GM19372 (cell line): Measurements from ENCODE around the gene USP12.
"Not testable (repeated sequence)": the region's sequence is repeated elsewhere in the genome, so short reads cannot be mapped to it uniquely, and the experiment has no call there.

Experiments used
- ATAC-seq: cut with Tn5 transposase; IDR thresholded peaks from one replicate; pipeline ENCODE4 v1.9.1; 2021; ENCODE audit warnings: mild to moderate bottlenecking, low read depth, moderate library complexity; ENCODE audit not compliant: unreplicated experiment

The USP12 gene

DNA sequence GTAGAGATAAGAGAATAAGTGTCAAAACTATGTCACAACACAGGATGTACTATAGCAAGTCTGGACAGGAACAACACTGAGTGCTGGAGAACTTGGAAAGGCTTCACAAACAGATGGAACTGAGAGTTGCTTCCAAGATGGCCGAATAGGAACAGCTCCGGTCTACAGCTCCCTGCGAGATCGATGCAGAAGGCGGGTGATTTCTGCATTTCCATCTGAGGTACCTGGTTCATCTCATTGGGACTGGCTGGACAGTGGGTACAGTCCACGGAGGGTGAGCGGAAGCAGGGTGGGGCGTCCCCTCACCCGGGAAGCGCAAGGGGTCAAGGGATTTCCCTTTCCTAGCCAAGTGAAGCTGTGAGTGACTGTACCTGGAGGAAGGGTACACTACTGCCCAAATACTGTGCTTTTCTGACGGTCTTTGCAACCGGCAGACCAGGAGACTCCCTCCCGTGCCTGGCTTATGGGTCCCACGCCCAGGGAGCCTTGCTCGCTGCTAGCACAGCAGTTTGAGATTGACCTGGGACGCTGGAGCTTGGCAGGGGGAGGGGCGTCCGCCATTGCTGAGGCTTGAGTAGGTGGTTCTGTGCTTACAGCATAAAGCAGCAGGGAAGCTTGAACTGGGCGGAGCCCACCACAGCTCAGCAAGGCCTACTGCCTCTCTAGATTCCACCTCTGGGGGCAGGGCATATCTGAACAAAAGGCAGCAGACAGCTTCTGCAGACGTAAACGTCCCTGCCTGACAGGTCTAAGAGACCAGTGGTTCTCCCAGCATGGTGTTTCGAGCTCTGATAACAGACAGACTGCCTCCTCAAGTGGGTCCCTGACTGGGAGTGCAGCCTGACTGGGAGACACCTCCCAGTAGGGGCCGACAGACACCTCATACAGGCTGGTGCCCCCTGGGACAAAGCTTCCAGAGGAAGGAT lies 46.0 kb downstream of the USP12 start:
- ATAC-seq: no peak

DNA sequence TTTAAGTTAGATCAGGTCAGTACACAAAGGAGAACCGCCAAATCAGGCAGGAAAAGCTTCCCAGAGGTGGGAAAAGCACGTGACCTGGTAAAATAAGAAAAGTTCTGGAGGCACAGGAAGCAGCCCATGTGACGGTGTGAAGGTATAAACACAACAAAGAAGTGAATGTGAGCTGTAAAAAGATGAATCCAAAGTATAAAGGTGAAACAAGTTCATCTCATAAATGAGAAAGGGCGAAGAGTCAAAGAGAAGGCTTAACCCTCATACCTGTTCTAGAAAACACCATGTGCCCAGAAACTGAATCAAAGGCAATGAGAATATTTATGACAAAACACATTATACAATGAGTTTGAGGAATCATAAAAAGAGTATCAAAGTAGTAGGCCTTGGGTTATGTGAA lies 47.0 kb downstream of the USP12 start:
- no peak for ATAC-seq

DNA sequence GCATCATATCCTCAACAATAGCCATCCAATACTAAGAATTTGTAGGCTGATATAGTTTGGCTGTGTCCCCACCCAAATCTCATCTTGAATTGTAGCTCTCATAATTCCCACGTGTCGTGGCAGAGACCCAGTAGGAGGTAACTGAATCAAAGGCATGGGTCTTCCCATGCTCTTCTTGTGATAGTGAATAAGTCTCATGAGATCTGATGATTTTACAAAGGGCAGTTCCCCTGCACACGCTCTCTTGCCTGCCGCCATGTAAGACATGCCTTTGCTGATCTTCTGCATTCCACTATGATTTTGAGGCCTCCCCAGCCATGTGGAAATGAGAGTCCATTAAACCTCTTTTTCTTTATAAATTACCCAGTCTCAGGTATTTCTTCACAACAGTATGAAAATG lies 48.2 kb downstream of the USP12 start:
- not testable (repeated sequence) for ATAC-seq

DNA sequence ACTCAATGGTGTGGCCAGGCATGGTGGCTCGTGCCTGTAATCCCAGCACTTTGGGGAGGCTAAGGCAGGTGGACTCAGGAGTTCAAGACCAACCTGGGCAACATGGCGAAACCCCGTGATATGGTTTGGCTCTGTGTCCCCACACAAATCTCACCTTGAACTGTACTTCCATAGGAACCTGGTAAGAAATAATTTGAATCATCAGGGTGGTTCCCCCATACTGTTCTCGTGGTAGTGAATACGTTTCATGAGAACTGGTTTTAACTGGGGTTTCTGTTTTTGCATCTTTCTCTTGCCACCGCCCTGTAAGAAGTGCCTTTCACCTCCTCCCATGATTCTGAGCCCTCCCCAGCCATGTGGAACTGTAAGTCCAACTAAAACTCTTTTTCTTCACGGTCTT lies 49.6 kb downstream of the USP12 start:
- no peak for ATAC-seq

DNA sequence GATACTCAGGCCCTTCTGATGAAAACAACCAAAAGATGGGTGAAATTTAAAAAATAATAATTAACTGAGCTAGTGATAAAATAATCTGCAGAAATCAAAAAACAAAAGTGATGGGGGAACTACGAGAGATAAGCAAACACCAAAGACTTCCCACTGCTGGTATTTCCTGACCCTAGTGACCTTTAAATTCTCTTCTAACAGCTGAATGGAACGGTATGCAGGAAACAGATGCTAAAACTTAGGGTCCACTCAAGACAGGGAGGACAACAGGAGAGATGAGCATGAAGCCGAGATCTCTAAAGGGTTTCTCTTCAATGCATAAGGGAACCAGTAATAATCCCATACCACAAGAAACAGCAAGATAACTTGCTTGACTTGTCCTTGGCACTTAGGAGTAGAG lies 50.8 kb downstream of the USP12 start:
- ATAC-seq: no peak

DNA sequence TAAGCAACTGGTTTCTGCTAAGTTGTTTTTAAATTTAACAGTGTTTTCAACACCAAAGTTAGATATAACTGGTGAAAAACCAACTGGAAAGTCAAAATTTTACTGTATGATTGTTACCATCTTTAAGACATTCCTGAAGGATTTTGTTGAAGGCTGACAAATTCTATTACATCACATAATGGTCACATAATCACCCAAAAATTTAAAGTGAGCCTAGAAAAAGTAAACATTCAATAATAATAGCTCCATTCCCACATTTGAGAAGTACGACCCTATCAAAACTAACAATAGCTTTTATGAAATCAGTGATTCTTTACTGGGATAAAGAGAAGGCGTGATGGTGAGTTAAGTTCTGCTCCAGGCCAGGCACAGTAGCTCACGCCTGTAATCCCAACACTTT lies 51.6 kb downstream of the USP12 start:
- no peak for ATAC-seq

DNA sequence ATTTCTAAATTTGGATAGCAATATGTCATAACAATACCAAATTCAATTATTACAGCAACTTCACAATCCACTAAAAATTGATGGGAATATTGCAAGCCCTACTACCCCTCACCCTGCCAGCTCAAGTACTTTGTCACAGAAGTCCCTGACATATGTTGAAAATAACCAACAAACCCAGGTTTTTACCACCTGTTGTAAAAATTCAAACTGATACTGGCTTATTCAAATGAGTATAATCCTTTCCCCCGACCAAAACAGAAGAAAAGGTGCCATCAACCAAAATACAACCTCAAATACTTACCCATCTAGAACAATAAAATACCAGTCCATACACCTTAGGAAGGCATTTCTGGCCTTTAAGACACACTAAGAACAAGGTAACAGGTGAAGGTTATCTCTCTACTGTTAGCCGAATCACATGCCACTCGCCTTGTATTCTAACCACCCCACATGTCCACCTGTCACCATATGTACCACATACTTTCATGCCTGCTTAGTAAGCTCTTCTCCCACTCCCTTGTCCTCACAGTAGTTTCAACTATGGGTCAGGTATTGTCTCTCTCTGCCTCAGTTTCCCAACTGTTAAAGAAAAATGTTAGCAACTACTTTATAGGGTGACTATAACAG lies 53.1 kb downstream of the USP12 start:
- ATAC-seq: no peak

DNA sequence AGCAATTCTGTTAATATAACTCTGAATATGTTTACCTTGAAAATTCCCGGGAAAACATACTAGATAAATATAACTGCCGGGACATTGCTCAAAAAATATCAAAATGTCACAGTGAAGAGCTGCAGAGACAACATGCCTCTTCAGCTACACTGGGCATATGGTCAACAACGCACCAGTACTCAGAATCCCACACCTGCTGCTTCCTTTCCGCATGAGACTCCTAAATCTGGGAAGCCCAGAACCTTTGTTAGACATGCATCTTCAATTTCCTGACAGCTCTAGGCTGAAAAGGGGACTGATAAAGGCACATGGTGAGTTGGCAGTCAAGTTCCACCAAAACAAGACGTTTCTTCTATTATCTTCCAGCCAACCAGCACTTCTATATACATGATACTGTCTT lies 53.7 kb downstream of the USP12 start:
- ATAC-seq: no peak

DNA sequence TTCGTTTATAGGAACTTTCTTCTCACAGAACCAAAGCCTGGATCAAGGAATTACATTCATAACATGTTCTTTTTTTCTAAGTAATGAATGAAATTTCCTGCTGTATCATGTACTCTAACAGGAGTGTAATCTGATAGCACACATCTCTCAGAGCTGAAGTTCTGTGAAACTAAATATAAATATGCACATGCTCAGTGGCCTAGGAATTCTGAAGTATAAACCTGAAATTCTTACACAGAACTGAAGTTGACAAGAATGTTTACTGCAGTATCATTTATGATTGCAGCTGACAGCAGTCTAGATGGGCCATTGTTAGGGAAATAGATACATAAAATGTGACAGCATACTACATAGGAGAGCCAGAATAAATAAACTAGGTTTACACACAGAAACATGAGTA lies 54.5 kb downstream of the USP12 start:
- no peak for ATAC-seq

DNA sequence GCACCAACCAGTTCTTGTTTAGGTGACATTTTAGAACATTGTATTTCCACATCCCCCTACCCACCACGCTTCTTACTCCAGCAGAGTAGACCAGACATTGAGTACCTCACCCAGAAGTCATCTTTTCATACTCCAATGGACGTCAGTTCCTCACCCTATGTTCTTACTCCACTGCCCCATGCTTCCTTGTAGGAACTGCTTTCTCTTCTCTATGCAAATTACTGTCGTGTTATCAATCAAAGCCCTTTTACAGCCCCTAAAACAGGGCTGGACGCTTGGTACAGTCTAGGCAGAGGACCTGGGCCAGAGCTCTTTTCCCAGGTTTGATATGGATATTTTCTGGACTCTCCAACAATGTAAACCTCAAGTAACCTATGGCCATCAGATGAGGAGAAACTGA lies 58.2 kb downstream of the USP12 start:
- ATAC-seq: no peak

DNA sequence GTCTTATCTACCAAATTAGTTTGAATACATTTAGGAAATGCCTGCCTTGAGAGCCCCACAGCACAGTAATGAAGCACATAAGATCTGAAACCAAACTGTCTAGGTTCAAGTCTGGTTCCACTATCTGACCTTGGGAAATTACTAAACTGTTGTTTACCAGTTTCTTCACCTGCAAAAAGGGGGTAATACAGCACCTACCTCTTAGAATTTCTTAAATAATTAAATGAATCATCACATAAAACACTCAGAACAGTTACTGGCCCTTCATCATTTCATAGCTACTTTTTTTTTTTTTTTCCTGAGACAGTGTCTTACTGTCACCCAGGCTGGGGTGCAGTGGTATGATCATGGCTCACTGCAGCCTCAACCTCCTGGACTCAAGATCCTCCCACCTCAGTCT lies 59.6 kb downstream of the USP12 start:
- ATAC-seq: no peak

DNA sequence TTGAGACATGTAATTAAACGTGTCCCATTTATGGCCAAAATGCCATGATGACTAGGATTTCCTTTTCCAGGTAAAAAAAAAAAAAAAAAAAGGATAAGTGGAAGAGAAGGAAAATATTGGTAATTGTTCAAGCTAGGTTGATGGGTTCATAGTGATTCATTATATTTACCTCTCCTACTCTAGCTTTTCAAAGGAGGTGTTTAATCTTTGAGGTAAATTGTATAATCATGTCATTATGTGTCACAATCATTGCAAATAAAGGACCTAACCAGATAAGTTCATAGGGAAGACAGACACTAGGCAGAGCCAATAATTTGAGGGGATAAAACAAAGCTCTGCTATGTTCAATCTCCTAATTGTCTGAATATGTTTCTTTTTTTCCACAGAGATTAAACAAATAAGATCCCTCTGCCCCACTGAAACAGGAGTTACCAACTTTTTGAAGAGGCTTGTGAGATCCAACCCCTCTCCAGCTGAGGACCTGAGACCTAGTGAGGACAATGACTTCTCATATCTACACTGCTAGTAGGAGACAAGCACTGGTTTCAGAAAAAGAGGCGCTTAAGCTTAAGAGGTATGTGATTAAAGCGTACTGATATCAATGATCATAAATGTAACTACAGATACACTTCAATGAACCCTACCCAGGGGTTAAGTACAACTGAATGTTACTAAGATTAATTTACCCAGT lies 61.4 kb downstream of the USP12 start:
- no peak for ATAC-seq

DNA sequence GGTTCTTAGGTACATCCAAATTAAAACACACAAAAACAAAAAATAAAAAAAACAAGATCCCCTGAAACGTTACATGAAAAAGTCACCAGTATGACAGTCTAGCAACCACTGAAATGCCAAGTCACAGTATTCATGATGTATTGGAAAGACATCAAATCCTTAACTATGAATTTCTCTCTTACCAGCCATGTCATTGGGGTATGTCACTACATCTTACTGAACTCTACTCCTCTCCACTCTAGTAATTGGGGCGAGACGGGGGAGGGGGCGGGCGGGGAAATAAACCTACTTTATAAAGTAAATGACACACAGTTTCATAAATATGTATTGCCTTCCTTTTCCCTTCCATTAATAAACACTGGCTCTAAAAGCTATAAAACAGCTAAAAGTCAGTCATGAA lies 65.5 kb downstream of the USP12 start:
- no peak for ATAC-seq

DNA sequence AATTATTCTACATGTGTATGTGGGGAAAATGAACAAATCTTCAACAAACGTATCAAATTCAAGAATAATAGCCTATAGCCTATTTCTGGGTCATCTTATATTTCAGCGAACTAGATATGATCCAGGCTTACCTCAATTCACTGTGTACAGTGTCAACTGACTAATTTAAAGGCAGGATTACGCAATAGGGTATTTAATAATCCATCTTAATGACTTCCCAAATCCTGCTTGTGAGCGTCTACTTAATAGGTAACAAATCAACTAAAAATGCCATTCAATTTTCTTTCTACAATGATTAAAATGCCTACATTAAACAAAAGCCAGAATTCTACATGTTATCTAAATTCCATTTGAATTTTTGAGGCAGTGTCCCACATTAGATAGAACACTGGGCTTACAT lies 67.0 kb downstream of the USP12 start:
- no peak for ATAC-seq

DNA sequence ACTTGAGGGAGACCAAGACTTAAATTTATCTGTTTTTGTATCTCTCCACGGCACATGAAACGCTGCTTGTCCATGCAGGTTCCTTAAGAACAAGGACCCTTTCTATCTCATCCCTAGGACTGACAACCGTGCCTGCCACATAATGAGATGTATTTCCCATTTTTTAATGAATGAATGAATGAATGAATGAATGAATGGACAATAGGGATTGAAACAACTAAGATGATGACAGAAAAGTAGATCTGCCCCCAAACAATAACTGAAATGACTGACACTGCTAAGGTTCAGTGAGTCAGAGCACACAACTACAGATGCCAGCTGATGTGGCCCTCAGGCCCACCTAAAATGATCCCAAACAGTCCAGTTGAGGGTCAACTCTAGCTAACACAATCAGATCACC lies 69.8 kb downstream of the USP12 start:
- ATAC-seq: no peak

DNA sequence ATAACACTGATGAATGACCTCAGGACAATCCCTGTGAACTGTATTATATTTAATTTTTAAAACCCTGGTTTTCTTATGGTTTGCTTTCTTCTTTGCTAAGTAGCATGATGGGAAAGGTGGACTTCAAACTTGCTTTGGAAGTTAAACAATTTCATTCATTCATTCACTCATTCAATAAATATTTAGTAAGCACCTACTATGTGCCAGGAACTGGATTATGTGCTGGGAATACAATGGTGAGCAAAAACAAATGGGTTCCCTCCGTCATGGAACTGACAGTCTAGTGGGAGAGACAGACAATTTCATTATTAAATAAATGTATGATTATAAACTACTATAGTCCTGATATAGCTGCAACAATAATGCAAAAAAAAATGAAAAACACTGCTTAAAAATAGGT lies 70.3 kb downstream of the USP12 start:
- no peak for ATAC-seq

DNA sequence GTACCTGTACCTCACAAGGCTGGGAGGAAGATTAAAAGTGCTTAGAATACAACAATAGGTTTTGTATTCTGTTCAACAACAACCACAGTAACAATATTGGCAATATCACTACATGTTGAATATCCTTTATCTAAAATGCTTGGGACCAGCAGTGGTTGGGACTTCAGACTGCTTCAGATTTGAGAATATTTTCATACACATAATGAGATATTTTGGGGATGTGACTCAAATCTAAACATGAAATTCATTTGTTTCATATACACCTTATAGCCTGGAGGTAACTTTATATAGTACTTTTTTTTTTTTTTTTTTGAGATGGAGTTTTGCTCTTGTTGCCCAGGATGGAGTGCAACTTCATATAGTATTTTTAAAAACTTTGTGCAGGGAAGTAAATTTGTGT lies 73.9 kb downstream of the USP12 start:
- no peak for ATAC-seq

DNA sequence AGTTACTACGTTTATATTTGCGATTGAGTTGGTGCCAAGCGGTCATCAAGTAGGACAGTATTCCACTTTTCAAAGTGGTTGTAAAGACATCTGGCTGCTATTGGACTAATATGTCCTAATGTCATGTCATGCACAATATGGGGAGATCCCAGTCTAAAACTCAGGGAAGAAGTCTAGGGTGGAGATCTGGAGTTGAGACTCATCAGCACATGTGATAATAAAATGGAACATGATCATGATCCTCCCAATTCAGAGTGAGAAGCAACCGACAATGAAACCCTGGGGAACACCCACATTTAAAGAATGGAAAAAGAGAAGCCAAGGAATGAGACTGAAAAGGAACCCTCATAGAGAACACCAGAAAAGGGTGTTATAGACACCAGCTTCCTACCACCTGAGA lies 80.2 kb downstream of the USP12 start:
- ATAC-seq: no peak

DNA sequence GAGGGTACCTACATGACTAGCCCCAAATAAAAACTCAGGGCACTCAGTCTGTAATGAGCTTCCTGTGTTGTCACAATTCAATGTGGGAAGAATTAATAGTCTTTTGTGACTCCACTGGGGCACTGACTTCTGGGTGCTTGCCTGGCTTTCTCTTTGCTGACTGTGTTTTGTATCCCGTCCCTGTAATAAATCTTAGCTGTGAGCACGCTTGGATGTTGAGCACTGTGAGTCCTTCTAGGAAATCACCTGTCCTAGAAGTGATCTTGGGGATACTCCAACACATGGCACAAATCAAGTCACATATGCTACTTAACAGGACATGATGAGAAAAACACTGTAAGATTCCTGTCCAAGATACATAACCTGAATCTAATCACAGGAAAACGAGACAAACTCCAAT lies 83.0 kb downstream of the USP12 start:
- ATAC-seq: no peak

DNA sequence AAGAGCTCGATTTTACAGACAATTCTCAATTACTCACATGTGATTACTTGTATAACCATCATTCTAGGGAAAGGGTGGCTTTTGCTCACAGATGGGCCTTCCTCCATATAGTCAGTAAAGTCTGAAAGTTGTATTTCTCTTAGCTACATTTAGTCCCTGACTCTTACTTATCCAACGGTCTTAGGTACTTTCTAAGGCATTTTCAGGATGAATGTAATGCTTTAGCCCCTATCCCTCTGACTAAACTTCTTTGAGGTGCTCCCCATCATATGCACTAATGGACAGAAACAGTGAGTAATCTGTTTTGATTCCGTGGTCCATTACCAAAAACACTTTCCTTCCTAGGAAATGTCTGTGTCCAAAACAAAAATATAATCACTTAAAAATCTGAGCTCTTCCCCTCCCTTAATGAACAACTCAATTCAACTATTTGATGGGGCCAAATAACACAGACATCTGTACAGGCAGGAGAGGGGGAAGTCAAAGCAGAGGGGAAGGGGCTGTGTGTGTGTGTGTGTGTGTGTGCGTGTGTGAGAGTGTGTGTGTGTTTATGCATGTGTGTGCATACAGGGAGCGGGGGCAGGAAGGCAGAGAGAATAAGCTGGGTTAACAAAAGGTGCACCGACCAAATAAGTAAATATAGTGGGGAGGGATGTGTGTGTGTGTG lies 84.9 kb downstream of the USP12 start:
- ATAC-seq: no peak

DNA sequence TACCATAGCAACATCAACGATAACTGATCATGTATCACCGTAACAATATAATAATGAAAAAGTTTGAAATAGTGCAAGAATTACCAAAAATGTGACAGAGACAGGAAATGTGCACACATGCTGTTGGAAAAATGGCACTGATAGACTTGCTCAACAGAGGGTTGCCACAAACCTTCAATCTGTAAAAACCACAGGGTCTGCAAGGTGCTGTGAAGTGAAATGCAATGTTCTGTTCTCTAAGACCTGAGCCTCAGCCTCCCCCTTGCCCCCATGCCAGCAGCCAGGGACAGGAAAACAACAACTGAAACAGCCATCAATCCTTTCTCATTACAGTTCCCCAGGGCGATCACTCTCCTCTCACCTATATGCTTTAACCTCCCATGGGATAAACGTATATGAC lies 88.4 kb downstream of the USP12 start:
- ATAC-seq: no peak
